ENCODE data around the gene GTPBP1.

Gene GTPBP1

GRCh38 chr22:38735465-38736256 lies 29.9 kb downstream of the GTPBP1 start:
- no peaks in the 10 kb centered on the region for H3K27me3 ChIP-seq (ENCODE audit: insufficient read depth, low read length)
- H3K36me3 ChIP-seq (ENCODE audit: insufficient read depth, low read depth, low read length), result peaks cover 49% of the 10 kb centered on the region
- no peaks in the 10 kb centered on the region for H3K4me1 ChIP-seq (ENCODE audit: insufficient read depth, low read length)
- H3K27ac ChIP-seq (ENCODE audit: low read length), result no peak overlapping the region
- H3K9me3 ChIP-seq (ENCODE audit: insufficient read depth, low read depth, low read length), result no peaks in the 10 kb centered on the region
- no peak overlapping the region for H3K4me3 ChIP-seq (ENCODE audit: low read length)
- no peak overlapping the region for H3K9ac ChIP-seq (ENCODE audit: low read depth, low read length)

GRCh38 chr22:38736257-38736570 lies 30.5 kb downstream of the GTPBP1 start:
- H3K9me3 ChIP-seq (ENCODE audit: insufficient read depth, low read depth, low read length), result no peaks in the 10 kb centered on the region
- H3K36me3 ChIP-seq (ENCODE audit: insufficient read depth, low read depth, low read length), result peaks cover 49% of the 10 kb centered on the region
- H3K4me3 ChIP-seq (ENCODE audit: low read length), result no peak overlapping the region
- no peak overlapping the region for H3K9ac ChIP-seq (ENCODE audit: low read depth, low read length)
- no peaks in the 10 kb centered on the region for H3K27me3 ChIP-seq (ENCODE audit: insufficient read depth, low read length)
- H3K27ac ChIP-seq (ENCODE audit: low read length), result no peak overlapping the region
- no peaks in the 10 kb centered on the region for H3K4me1 ChIP-seq (ENCODE audit: insufficient read depth, low read length)

- H3K27ac ChIP-seq (ENCODE audit: low read length), result no peak overlapping the region
- H3K36me3 ChIP-seq (ENCODE audit: insufficient read depth, low read depth, low read length), result peaks cover 44% of the 10 kb centered on the region
- no peaks in the 10 kb centered on the region for H3K4me1 ChIP-seq (ENCODE audit: insufficient read depth, low read length)
- H3K9ac ChIP-seq (ENCODE audit: low read depth, low read length), result no peak overlapping the region
- H3K27me3 ChIP-seq (ENCODE audit: insufficient read depth, low read length), result no peaks in the 10 kb centered on the region
- no peak overlapping the region for H3K4me3 ChIP-seq (ENCODE audit: low read length)
- no peaks in the 10 kb centered on the region for H3K9me3 ChIP-seq (ENCODE audit: insufficient read depth, low read depth, low read length)
These were observed 31.7 kb downstream of the GTPBP1 start for GRCh38 chr22:38737302-38738060.

- Histone ChIP-seq H3K4me1 (ENCODE audit: insufficient read depth, low read length) (no peaks in the 10 kb centered on the region), H3K9ac (ENCODE audit: low read depth, low read length) (no peak overlapping the region), H3K9me3 (ENCODE audit: insufficient read depth, low read depth, low read length) (no peaks in the 10 kb centered on the region), H3K27ac (ENCODE audit: low read length) (no peak overlapping the region), H3K36me3 (ENCODE audit: insufficient read depth, low read depth, low read length) (peaks cover 37% of the 10 kb centered on the region), H3K4me3 (ENCODE audit: low read length) (no peak overlapping the region), H3K27me3 (ENCODE audit: insufficient read depth, low read length) (no peaks in the 10 kb centered on the region)
These were observed 32.8 kb downstream of the GTPBP1 start for GRCh38 chr22:38738475-38739070.

GRCh38 chr22:38739300-38740055 lies 33.7 kb downstream of the GTPBP1 start:
- Histone ChIP-seq H3K4me1 (ENCODE audit: insufficient read depth, low read length) (no peaks in the 10 kb centered on the region), H3K27me3 (ENCODE audit: insufficient read depth, low read length) (no peaks in the 10 kb centered on the region), H3K9me3 (ENCODE audit: insufficient read depth, low read depth, low read length) (no peaks in the 10 kb centered on the region), H3K36me3 (ENCODE audit: insufficient read depth, low read depth, low read length) (peaks cover 28% of the 10 kb centered on the region), H3K27ac (ENCODE audit: low read length) (no peak overlapping the region), H3K9ac (ENCODE audit: low read depth, low read length) (no peak overlapping the region), H3K4me3 (ENCODE audit: low read length) (no peak overlapping the region)

GRCh38 chr22:38740116-38740723 lies 34.5 kb downstream of the GTPBP1 start:
- Histone ChIP-seq H3K36me3 (ENCODE audit: insufficient read depth, low read depth, low read length) (peaks cover 28% of the 10 kb centered on the region), H3K4me3 (ENCODE audit: low read length) (no peak overlapping the region), H3K9ac (ENCODE audit: low read depth, low read length) (no peak overlapping the region), H3K27me3 (ENCODE audit: insufficient read depth, low read length) (no peaks in the 10 kb centered on the region), H3K27ac (ENCODE audit: low read length) (no peak overlapping the region), H3K9me3 (ENCODE audit: insufficient read depth, low read depth, low read length) (no peaks in the 10 kb centered on the region), H3K4me1 (ENCODE audit: insufficient read depth, low read length) (no peaks in the 10 kb centered on the region)

GRCh38 chr22:38740754-38741153 lies 35.0 kb downstream of the GTPBP1 start:
- no peaks in the 10 kb centered on the region for H3K9me3 ChIP-seq (ENCODE audit: insufficient read depth, low read depth, low read length)
- H3K36me3 ChIP-seq (ENCODE audit: insufficient read depth, low read depth, low read length), result peaks cover 30% of the 10 kb centered on the region
- H3K9ac ChIP-seq (ENCODE audit: low read depth, low read length), result no peak overlapping the region
- H3K27ac ChIP-seq (ENCODE audit: low read length), result no peak overlapping the region
- no peak overlapping the region for H3K4me3 ChIP-seq (ENCODE audit: low read length)
- no peaks in the 10 kb centered on the region for H3K27me3 ChIP-seq (ENCODE audit: insufficient read depth, low read length)
- no peaks in the 10 kb centered on the region for H3K4me1 ChIP-seq (ENCODE audit: insufficient read depth, low read length)

GRCh38 chr22:38741166-38741565 lies 35.4 kb downstream of the GTPBP1 start:
- Histone ChIP-seq H3K27me3 (ENCODE audit: insufficient read depth, low read length) (no peaks in the 10 kb centered on the region), H3K4me1 (ENCODE audit: insufficient read depth, low read length) (no peaks in the 10 kb centered on the region), H3K36me3 (ENCODE audit: insufficient read depth, low read depth, low read length) (peaks cover 30% of the 10 kb centered on the region), H3K4me3 (ENCODE audit: low read length) (no peak overlapping the region), H3K27ac (ENCODE audit: low read length) (no peak overlapping the region), H3K9ac (ENCODE audit: low read depth, low read length) (no peak overlapping the region), H3K9me3 (ENCODE audit: insufficient read depth, low read depth, low read length) (no peaks in the 10 kb centered on the region)

GRCh38 chr22:38741576-38741975 lies 35.8 kb downstream of the GTPBP1 start:
- no peak overlapping the region for H3K9ac ChIP-seq (ENCODE audit: low read depth, low read length)
- no peaks in the 10 kb centered on the region for H3K4me1 ChIP-seq (ENCODE audit: insufficient read depth, low read length)
- H3K27ac ChIP-seq (ENCODE audit: low read length), result no peak overlapping the region
- H3K27me3 ChIP-seq (ENCODE audit: insufficient read depth, low read length), result no peaks in the 10 kb centered on the region
- H3K36me3 ChIP-seq (ENCODE audit: insufficient read depth, low read depth, low read length), result peaks cover 29% of the 10 kb centered on the region
- H3K4me3 ChIP-seq (ENCODE audit: low read length), result no peak overlapping the region
- no peaks in the 10 kb centered on the region for H3K9me3 ChIP-seq (ENCODE audit: insufficient read depth, low read depth, low read length)

- Histone ChIP-seq H3K4me1 (ENCODE audit: insufficient read depth, low read length) (no peaks in the 10 kb centered on the region), H3K36me3 (ENCODE audit: insufficient read depth, low read depth, low read length) (peaks cover 28% of the 10 kb centered on the region), H3K9me3 (ENCODE audit: insufficient read depth, low read depth, low read length) (no peaks in the 10 kb centered on the region), H3K9ac (ENCODE audit: low read depth, low read length) (no peak overlapping the region), H3K27ac (ENCODE audit: low read length) (no peak overlapping the region), H3K27me3 (ENCODE audit: insufficient read depth, low read length) (no peaks in the 10 kb centered on the region), H3K4me3 (ENCODE audit: low read length) (no peak overlapping the region)
These were observed 36.6 kb downstream of the GTPBP1 start for GRCh38 chr22:38742176-38742942.

GRCh38 chr22:38744981-38745380 lies 39.2 kb downstream of the GTPBP1 start:
- Histone ChIP-seq H3K27me3 (ENCODE audit: insufficient read depth, low read length) (no peaks in the 10 kb centered on the region), H3K4me1 (ENCODE audit: insufficient read depth, low read length) (no peaks in the 10 kb centered on the region), H3K27ac (ENCODE audit: low read length) (no peak overlapping the region), H3K9me3 (ENCODE audit: insufficient read depth, low read depth, low read length) (no peaks in the 10 kb centered on the region), H3K9ac (ENCODE audit: low read depth, low read length) (no peak overlapping the region), H3K4me3 (ENCODE audit: low read length) (no peak overlapping the region), H3K36me3 (ENCODE audit: insufficient read depth, low read depth, low read length) (peaks cover 23% of the 10 kb centered on the region)

All from iPS-20b (cell line).